ENCODE measurements around the gene ATXN7L2. TPM values are rescaled to one million over a fixed set of nuclear protein-coding genes. Genes with fewer than 3 reads are reported as not detected.

The ATXN7L2 gene
- total and polyA plus RNA-seq, 3 donors from 2014 or later = 28.7 to 55.2 (median 40.9) TPM

DNA sequence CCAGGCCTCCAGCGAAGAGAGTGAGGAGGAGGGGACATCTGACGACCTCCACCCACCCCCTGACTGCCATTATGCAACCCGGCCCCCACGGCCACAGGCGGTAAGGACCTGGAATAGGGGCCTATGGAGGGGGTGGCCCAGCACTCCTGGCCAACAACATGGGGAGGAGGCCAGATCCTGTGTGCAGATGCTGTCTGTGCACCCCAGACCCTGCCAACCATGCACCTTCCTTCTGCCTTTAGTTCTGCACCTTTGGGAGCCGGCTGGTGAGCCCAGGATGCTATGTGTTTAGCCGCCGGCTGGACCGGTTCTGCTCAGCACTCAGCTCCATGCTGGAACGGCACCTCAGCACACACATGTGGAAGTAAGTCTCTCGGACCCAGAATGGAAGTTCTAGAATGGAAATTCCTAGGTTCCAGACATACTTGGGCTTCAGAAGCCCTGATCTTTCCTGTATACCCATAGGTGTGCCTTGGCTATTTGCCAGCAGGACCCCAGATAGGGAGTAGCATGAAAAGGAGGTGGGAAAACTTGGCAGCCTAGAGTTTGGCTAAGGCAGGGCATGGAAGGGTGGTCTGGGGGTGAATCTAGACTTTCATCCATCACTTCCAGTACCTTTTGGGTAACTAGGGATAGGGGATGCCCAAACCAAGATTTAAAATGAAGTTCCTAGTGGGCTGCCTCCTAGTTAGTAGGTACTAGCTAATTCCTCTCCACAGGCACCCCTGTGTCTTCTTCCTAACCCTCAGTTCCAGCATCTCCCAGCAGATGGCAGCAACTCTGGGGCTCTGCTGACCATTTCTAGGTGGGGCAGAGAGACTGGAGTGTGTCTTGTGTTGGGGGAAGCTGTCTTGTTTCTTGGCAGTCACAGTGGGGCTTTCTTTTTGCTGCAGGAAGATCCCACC lies 6.6 kb downstream of the ATXN7L2 start:
- TF ChIP-seq POLR2A (IDR thresholded peaks at IDR 0.05) = no peak
- TF ChIP-seq CTCF (IDR thresholded peaks at IDR 0.05) = peak; percentile 67 to 81 (median 69)
- WGBS, 2 donors = 87% methylated on average over 8 to 11 of the region's 11 CpGs
- peak; percentile 81 for DNase-seq
- Histone ChIP-seq H3K27me3 (no peaks in the 10 kb centered on the region), H3K4me1 (peaks cover 23% of the 10 kb centered on the region), H3K9me3 (no peaks in the 10 kb centered on the region), H3K27ac (no peak overlapping the region), H3K4me3 (no peak overlapping the region), H3K36me3 (ENCODE audit: low read depth, missing control alignments) (no peaks in the 10 kb centered on the region)
- intact Hi-C loops (cut with DNase I; ENCODE audit: low total_unique reads) = loop anchor here (5.0 kb wide), 1 partner anchor 42 kb away; no protein-coding TSS in a partner anchor

DNA sequence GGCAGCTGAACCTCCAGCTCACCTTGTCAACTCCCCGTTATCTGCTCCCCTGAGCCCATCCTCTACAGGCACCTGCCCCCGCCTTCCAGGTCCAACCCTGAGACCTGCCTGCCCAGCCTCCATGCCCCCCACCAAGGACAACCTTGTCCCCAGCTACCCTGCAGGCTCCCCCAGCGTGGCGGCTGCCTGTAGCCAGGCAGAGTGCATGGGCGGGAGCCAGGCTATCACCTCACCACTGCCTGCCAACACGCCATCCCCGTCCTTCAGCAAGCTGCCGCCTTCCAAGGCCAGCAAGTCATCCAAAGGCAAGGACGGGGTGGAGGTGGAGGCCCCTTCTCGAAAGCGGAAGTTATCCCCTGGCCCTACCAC lies 7.2 kb downstream of the ATXN7L2 start:
- DNase-seq = no peak

GRCh38 chr1:109491372-109491771 lies 7.7 kb downstream of the ATXN7L2 start:
- H3K27ac ChIP-seq = no peak overlapping the region
- no peak for TF ChIP-seq POLR2A (IDR thresholded peaks at IDR 0.05)
- intact Hi-C loops (cut with DNase I; ENCODE audit: low total_unique reads) = loop anchor here (5.0 kb wide), 1 partner anchor 41 kb away; no protein-coding TSS in a partner anchor
- H3K9me3 ChIP-seq = no peaks in the 10 kb centered on the region
- H3K4me3 ChIP-seq = no peak overlapping the region
- DNase-seq = no peak
- H3K36me3 ChIP-seq (ENCODE audit: low read depth, missing control alignments) = no peaks in the 10 kb centered on the region
- 78 to 98% methylated on average over 5 to 8 of the region's 8 CpGs for WGBS, 2 donors
- peaks cover 21% of the 10 kb centered on the region for H3K4me1 ChIP-seq
- no peaks in the 10 kb centered on the region for H3K27me3 ChIP-seq

More for the DNA sequence above, 7.2 kb downstream of the ATXN7L2 start:
- Histone ChIP-seq H3K9me3 (no peaks in the 10 kb centered on the region), H3K27ac (no peak overlapping the region), H3K4me3 (no peak overlapping the region), H3K4me1 (peaks cover 21% of the 10 kb centered on the region), H3K27me3 (no peaks in the 10 kb centered on the region), H3K36me3 (ENCODE audit: low read depth, missing control alignments) (no peaks in the 10 kb centered on the region)
- 70 to 75% methylated on average over 2 to 11 of the region's 11 CpGs for WGBS, 2 donors
- TF ChIP-seq POLR2A (IDR thresholded peaks at IDR 0.05) (no peak), CTCF (IDR thresholded peaks at IDR 0.05) (no peak)
- intact Hi-C loops (cut with DNase I; ENCODE audit: low total_unique reads) = loop anchor here (5.0 kb wide), 1 partner anchor 41 kb away; no protein-coding TSS in a partner anchor

DNA sequence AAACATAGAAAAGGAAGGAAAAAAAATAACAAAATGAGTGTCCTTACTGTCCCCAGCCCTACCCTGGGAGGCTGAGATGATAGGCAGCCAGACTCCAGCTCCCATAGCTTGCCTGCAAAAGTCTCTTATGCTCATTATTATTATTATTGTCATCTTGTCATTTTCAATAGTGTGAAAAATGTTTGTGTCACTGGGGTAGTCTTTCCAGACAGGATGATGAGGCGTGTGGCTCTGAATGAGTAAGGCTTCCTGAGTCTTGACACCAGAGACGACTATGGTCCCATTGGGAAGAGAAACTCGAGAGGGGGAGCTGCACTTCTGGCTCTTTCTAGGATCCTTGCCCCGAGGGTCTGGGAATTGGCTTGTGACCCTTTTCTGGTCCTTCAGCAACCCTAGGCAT lies 9.1 kb downstream of the ATXN7L2 start:
- no peak for DNase-seq
- WGBS, 2 donors = 63 to 69% methylated on average over 4 of the region's 4 CpGs
- Histone ChIP-seq H3K27me3 (no peaks in the 10 kb centered on the region), H3K4me3 (no peak overlapping the region), H3K36me3 (ENCODE audit: low read depth, missing control alignments) (no peaks in the 10 kb centered on the region), H3K27ac (no peak overlapping the region), H3K9me3 (no peaks in the 10 kb centered on the region), H3K4me1 (peaks cover 31% of the 10 kb centered on the region)
- intact Hi-C loops (cut with DNase I; ENCODE audit: low total_unique reads) = loop anchor here (5.0 kb wide), 1 partner anchor 40 kb away; no protein-coding TSS in a partner anchor
- TF ChIP-seq CTCF (IDR thresholded peaks at IDR 0.05) (no peak), POLR2A (IDR thresholded peaks at IDR 0.05) (no peak)

- H3K36me3 ChIP-seq (ENCODE audit: low read depth, missing control alignments) = no peaks in the 10 kb centered on the region
- H3K9me3 ChIP-seq = no peaks in the 10 kb centered on the region
- no peak for DNase-seq
- intact Hi-C loops (cut with DNase I; ENCODE audit: low total_unique reads) = loop anchor here (5.0 kb wide), 1 partner anchor 39 kb away; no protein-coding TSS in a partner anchor
- TF ChIP-seq POLR2A (IDR thresholded peaks at IDR 0.05) = no peak
- TF ChIP-seq CTCF (IDR thresholded peaks at IDR 0.05) = no peak
- H3K27ac ChIP-seq = peak overlapping the region in 1 of 2 donors; percentile 68
- WGBS, 2 donors = 9 to 31% methylated on average over 4 of the region's 4 CpGs
- H3K27me3 ChIP-seq = no peaks in the 10 kb centered on the region
- peaks cover 34% of the 10 kb centered on the region for H3K4me1 ChIP-seq
- H3K4me3 ChIP-seq = peak overlapping the region in 1 of 2 donors; percentile 67
These were observed 9.5 kb downstream of the ATXN7L2 start for GRCh38 chr1:109493227-109493626.
